ENCODE data around the gene INKA2. TPM values are rescaled to one million over a fixed set of nuclear protein-coding genes. Genes with fewer than 3 reads are reported as not detected.

The INKA2 gene
- total RNA-seq, 2 donors from 2014 or later: 1.0 TPM; not detected in 1

- peaks cover 16% of the 10 kb centered on the region for H3K4me1 ChIP-seq
- 0 to 1% methylated on average over 12 of the region's 12 CpGs for WGBS, 2 donors
- no peaks in the 10 kb centered on the region for H3K36me3 ChIP-seq (replicated peaks in 1 of 2; ENCODE audit: insufficient read depth in 1 of 2, low read depth in 2 of 2)
- H3K27me3 ChIP-seq: no peaks in the 10 kb centered on the region
- intact Hi-C loops (cut with DNase I): no loop called here
- TF ChIP-seq POLR2A (IDR thresholded peaks at IDR 0.05): no peak
- no peak for TF ChIP-seq CTCF (IDR thresholded peaks at IDR 0.05)
- no peaks in the 10 kb centered on the region for H3K9me3 ChIP-seq
- peak overlapping the region; percentile 78 to 89 (median 80) for H3K27ac ChIP-seq
- peak overlapping the region; percentile 54 to 69 for H3K4me3 ChIP-seq
- ATAC-seq (no peak), DNase-seq (peak; percentile 23 to 41 (median 34))
These were observed 15.8 kb upstream of the INKA2 start for GRCh38 chr1:111754984-111755330.

- peaks cover 13% of the 10 kb centered on the region for H3K4me1 ChIP-seq
- WGBS, 2 donors: 33 to 35% methylated on average over 2 of the region's 2 CpGs
- no peaks in the 10 kb centered on the region for H3K9me3 ChIP-seq
- H3K36me3 ChIP-seq (replicated peaks in 1 of 2; ENCODE audit: insufficient read depth in 1 of 2, low read depth in 2 of 2): no peaks in the 10 kb centered on the region
- no peak for DNase-seq
- intact Hi-C loops (cut with DNase I): no loop called here
- TF ChIP-seq CTCF (IDR thresholded peaks at IDR 0.05) (no peak), POLR2A (IDR thresholded peaks at IDR 0.05) (no peak)
- H3K27me3 ChIP-seq: no peaks in the 10 kb centered on the region
- H3K27ac ChIP-seq: no peak overlapping the region
- ATAC-seq: no peak
- H3K4me3 ChIP-seq: no peak overlapping the region
These were observed 12.8 kb upstream of the INKA2 start for GRCh38 chr1:111751906-111752575.

GRCh38 chr1:111750856-111751255 lies 11.7 kb upstream of the INKA2 start:
- 56 to 71% methylated on average over 2 of the region's 2 CpGs for WGBS, 2 donors
- no peaks in the 10 kb centered on the region for H3K9me3 ChIP-seq
- peaks cover 5% of the 10 kb centered on the region for H3K4me1 ChIP-seq
- DNase-seq: no peak
- no peak overlapping the region for H3K27ac ChIP-seq
- no peak overlapping the region for H3K4me3 ChIP-seq
- intact Hi-C loops (cut with DNase I): no loop called here
- TF ChIP-seq CTCF (IDR thresholded peaks at IDR 0.05): no peak
- no peak for ATAC-seq
- no peaks in the 10 kb centered on the region for H3K27me3 ChIP-seq
- H3K36me3 ChIP-seq (replicated peaks in 1 of 2; ENCODE audit: insufficient read depth in 1 of 2, low read depth in 2 of 2): no peaks in the 10 kb centered on the region

- H3K36me3 ChIP-seq (replicated peaks in 1 of 2; ENCODE audit: insufficient read depth in 1 of 2, low read depth in 2 of 2): no peaks in the 10 kb centered on the region
- H3K4me1 ChIP-seq: peaks cover 2% of the 10 kb centered on the region
- no peak for TF ChIP-seq POLR2A (IDR thresholded peaks at IDR 0.05)
- no peak for TF ChIP-seq CTCF (IDR thresholded peaks at IDR 0.05)
- H3K27me3 ChIP-seq: no peaks in the 10 kb centered on the region
- no peak overlapping the region for H3K27ac ChIP-seq
- ATAC-seq: no peak
- H3K4me3 ChIP-seq: no peak overlapping the region
- DNase-seq: no peak
- H3K9me3 ChIP-seq: no peaks in the 10 kb centered on the region
- intact Hi-C loops (cut with DNase I): no loop called here
- 53 to 72% methylated on average over 3 of the region's 3 CpGs for WGBS, 2 donors
These were observed 10.4 kb upstream of the INKA2 start for GRCh38 chr1:111749628-111750027.

- no peaks in the 10 kb centered on the region for H3K9me3 ChIP-seq
- H3K4me1 ChIP-seq: no peaks in the 10 kb centered on the region
- H3K27me3 ChIP-seq: no peaks in the 10 kb centered on the region
- 79 to 86% methylated on average over 4 of the region's 4 CpGs for WGBS, 2 donors
- no peak overlapping the region for H3K4me3 ChIP-seq
- no peak for ATAC-seq
- TF ChIP-seq POLR2A (IDR thresholded peaks at IDR 0.05) (no peak), CTCF (IDR thresholded peaks at IDR 0.05) (no peak)
- H3K36me3 ChIP-seq (replicated peaks in 1 of 2; ENCODE audit: insufficient read depth in 1 of 2, low read depth in 2 of 2): no peaks in the 10 kb centered on the region
- no peak overlapping the region for H3K27ac ChIP-seq
- intact Hi-C loops (cut with DNase I): no loop called here
- DNase-seq: no peak
These were observed 8.8 kb upstream of the INKA2 start for GRCh38 chr1:111747947-111748346.

All from body of pancreas (tissue), 4 donors.